ENCODE measurements around the gene RTP5.

GRCh38 chr2:241888641-241889040 lies 19.1 kb downstream of the RTP5 start:
- TF ChIP-seq EZH2phosphoT487 (IDR thresholded peaks at IDR 0.05; ENCODE audit: borderline replicate concordance, low read length): no peak
- TF ChIP-seq, protein P1, sequence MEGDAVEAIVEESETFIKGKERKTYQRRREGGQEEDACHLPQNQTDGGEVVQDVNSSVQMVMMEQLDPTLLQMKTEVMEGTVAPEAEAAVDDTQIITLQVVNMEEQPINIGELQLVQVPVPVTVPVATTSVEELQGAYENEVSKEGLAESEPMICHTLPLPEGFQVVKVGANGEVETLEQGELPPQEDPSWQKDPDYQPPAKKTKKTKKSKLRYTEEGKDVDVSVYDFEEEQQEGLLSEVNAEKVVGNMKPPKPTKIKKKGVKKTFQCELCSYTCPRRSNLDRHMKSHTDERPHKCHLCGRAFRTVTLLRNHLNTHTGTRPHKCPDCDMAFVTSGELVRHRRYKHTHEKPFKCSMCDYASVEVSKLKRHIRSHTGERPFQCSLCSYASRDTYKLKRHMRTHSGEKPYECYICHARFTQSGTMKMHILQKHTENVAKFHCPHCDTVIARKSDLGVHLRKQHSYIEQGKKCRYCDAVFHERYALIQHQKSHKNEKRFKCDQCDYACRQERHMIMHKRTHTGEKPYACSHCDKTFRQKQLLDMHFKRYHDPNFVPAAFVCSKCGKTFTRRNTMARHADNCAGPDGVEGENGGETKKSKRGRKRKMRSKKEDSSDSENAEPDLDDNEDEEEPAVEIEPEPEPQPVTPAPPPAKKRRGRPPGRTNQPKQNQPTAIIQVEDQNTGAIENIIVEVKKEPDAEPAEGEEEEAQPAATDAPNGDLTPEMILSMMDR (IDR thresholded peaks at IDR 0.05; ENCODE audit: low read depth, low read length, poor library complexity, severe bottlenecking): no peak
